GM12891 (cell line): ENCODE results near the gene DGCR2.

Experiments
- DNase-seq: peaks from one replicate; pipeline ENCODE4 v3.0.0; 2011; ENCODE audit warnings: low spot score; ENCODE audit not compliant: insufficient read length
- FAIRE-seq: peaks from 2 replicates; lab custom pipeline; 2011; peaks lifted over from hg19 to GRCh38; lab: Jason Lieb, UNC
- PAX5 ChIP-seq: IDR thresholded peaks from 2 replicates; pipeline ENCODE4 v1.6.1; 2011; ENCODE audit warnings: low read length, moderate library complexity, mild to moderate bottlenecking; ENCODE audit not compliant: insufficient read depth, severe bottlenecking
- POLR2A ChIP-seq: IDR thresholded peaks from 2 replicates; pipeline ENCODE4 v1.6.1; 2011; ENCODE audit warnings: low read depth, low read length, control low read depth
- POLR2AphosphoS5 ChIP-seq: IDR thresholded peaks from 2 replicates; pipeline ENCODE4 v1.6.1; 2011; ENCODE audit warnings: low read depth, low read length, control low read depth
- POU2F2 ChIP-seq: IDR thresholded peaks from 2 replicates; pipeline ENCODE4 v1.6.1; 2011; ENCODE audit warnings: low read depth, mild to moderate bottlenecking, control low read depth, low read length, moderate library complexity
- SPI1 ChIP-seq: IDR thresholded peaks from 2 replicates; pipeline ENCODE4 v1.6.1; 2011; ENCODE audit warnings: low read depth, low read length, control low read depth
- TAF1 ChIP-seq: IDR thresholded peaks from 2 replicates; pipeline ENCODE4 v1.6.1; 2011; ENCODE audit warnings: low read depth, low read length, control low read depth

Gene DGCR2

GRCh38 chr22:19041704-19042074, 80.5 kb downstream of the DGCR2 start:
- FAIRE-seq (no peak), DNase-seq (no peak)
- TF ChIP-seq POLR2A (no peak), POLR2AphosphoS5 (no peak), TAF1 (no peak), SPI1 (no peak), POU2F2 (no peak), PAX5 (no peak)

- no peak for FAIRE-seq
- TF ChIP-seq TAF1 (no peak), SPI1 (no peak), POLR2A (no peak)
- no peak for DNase-seq
Observed at GRCh38 chr22:19040888-19041703, 81.1 kb downstream of the DGCR2 start.

GRCh38 chr22:19040391-19040861, 81.8 kb downstream of the DGCR2 start:
- no peak for DNase-seq
- FAIRE-seq = no peak
- TF ChIP-seq POLR2A (no peak), POU2F2 (no peak), POLR2AphosphoS5 (no peak), TAF1 (no peak), SPI1 (no peak), PAX5 (no peak)

DNA sequence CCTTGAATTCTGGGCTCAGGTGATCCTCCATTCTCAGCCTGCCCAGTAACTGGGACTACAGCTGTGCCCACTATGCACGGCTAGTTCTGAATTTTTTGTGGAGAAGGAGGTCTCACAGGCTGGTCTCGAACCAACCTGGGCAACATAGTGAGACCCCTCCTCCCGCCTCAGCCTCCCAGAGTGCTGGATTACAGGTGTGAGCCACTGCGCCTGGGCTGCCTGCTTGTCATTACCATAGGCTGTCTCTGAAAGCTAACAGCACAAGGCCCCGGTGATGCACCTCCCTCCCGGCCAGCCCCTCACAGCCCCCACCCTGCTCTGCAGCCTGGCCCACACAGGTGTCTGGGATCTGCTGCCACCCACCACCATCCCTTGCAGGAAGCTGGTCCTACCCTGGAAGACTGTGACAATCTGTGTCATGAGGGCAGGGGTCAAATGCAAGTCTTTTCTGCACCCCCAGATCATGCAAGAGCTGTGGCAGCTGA, 82.4 kb downstream of the DGCR2 start:
- FAIRE-seq (no peak), DNase-seq (no peak)
- TF ChIP-seq POLR2A (no peak), POU2F2 (no peak), SPI1 (no peak), TAF1 (no peak), POLR2AphosphoS5 (no peak), PAX5 (no peak)

GRCh38 chr22:19039448-19039780, 82.8 kb downstream of the DGCR2 start:
- DNase-seq (no peak), FAIRE-seq (no peak)
- TF ChIP-seq POLR2A = no peak
- TF ChIP-seq SPI1 = no peak
- no peak for TF ChIP-seq PAX5
- TF ChIP-seq POLR2AphosphoS5 = no peak
- TF ChIP-seq POU2F2 = no peak
- no peak for TF ChIP-seq TAF1

- no peak for DNase-seq
Observed at GRCh38 chr22:19038728-19039447, 83.3 kb downstream of the DGCR2 start.

DNA sequence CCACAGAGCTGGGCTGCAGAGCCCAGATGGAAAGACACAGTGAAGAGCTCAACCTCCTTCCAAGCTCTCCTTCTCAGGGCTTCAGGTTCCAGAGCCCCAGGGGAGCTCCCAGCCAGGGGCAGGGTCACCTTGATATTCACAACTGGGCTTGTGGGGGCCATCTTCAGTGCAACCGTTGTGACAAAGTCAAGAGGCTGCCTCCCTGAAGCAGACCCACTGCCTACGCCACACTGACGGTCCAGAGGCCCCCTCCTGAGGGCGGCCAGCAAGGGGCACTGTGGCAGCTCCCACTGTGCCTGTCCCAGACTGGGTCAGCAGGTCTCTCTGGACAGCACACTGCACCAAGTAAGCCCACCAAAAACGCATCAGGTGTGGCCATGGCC, 84.1 kb downstream of the DGCR2 start:
- no peak for TF ChIP-seq SPI1
- no peak for TF ChIP-seq PAX5
- TF ChIP-seq POLR2AphosphoS5 = no peak
- TF ChIP-seq POU2F2 = no peak
- no peak for TF ChIP-seq POLR2A
- no peak for TF ChIP-seq TAF1
- FAIRE-seq = no peak

More at GRCh38 chr22:19038728-19039447, 83.3 kb downstream of the DGCR2 start:
- no peak for FAIRE-seq
- TF ChIP-seq POLR2AphosphoS5 = no peak
- TF ChIP-seq POLR2A = no peak
- no peak for TF ChIP-seq PAX5
- no peak for TF ChIP-seq POU2F2
- no peak for TF ChIP-seq TAF1
- no peak for TF ChIP-seq SPI1

GRCh38 chr22:19037282-19038163, 84.7 kb downstream of the DGCR2 start:
- DNase-seq = no peak
- FAIRE-seq = no peak
- TF ChIP-seq PAX5 (no peak), POU2F2 (no peak), TAF1 (no peak), POLR2AphosphoS5 (no peak), SPI1 (no peak), POLR2A (no peak)

More for the DNA sequence above, 84.1 kb downstream of the DGCR2 start:
- no peak for DNase-seq

GRCh38 chr22:19036523-19037273, 85.5 kb downstream of the DGCR2 start:
- FAIRE-seq (no peak), DNase-seq (no peak)
- TF ChIP-seq SPI1 (no peak), PAX5 (no peak), POU2F2 (no peak), POLR2A (no peak), POLR2AphosphoS5 (no peak), TAF1 (no peak)
